ENCODE data around the gene GRM4. TPM values are rescaled to one million over a fixed set of nuclear protein-coding genes. Genes with fewer than 3 reads are reported as not detected.

Gene GRM4
- total RNA-seq, 1 experiment from 2014 or later = 5.6 TPM

GRCh38 chr6:34181908-34182307, 36.0 kb upstream of the GRM4 start:
- H2BK5ac ChIP-seq (ENCODE audit: insufficient read length, low read length) = no peak overlapping the region
- H3K4me1 ChIP-seq (ENCODE audit: insufficient read depth, low read length) = no peaks in the 10 kb centered on the region
- no peaks in the 10 kb centered on the region for H3K79me1 ChIP-seq (ENCODE audit: insufficient read depth, low read depth, low read length, poor library complexity, severe bottlenecking)
- Mint-ChIP-seq H3K9me3 (peaks cover 0 to 4% of the 10 kb centered on the region in 2 experiments; a peak in 1 of 5 replicates), H3K4me1 (peaks cover 0 to 2% of the 10 kb centered on the region in 2 experiments; a peak in 1 of 4 replicates), H3K4me3 (no peak overlapping the region), H3K27ac (peak overlapping the region in 1 of 3 experiments; percentile 40; a peak in 1 of 7 replicates), H3K27me3 (ENCODE audit: low read depth) (no peaks in the 10 kb centered on the region), H3K36me3 (ENCODE audit: insufficient read depth in 1 of 3, low read depth in 3 of 3) (0 out of 7 replicates have a peak, but pooled peaks cover 0 to 1% (median 0%) of the 10 kb centered on the region in 3 experiments)
- no peak overlapping the region for H3K18ac ChIP-seq (ENCODE audit: insufficient read length, low read depth, low read length)
- H2AK5ac ChIP-seq (ENCODE audit: insufficient read length, low read length) = no peak overlapping the region
- H2BK20ac ChIP-seq (ENCODE audit: low read depth, low read length, poor library complexity, severe bottlenecking) = no peak overlapping the region
- H4K5ac ChIP-seq (ENCODE audit: insufficient read length, low read depth, low read length) = no peak overlapping the region
- no peak overlapping the region for H4K8ac ChIP-seq (replicated peaks; ENCODE audit: insufficient read length, low read depth, low read length)
- no peak for TF ChIP-seq CTCF (conservative IDR thresholded peaks at IDR 0.05)
- no peaks in the 10 kb centered on the region for H3K23me2 ChIP-seq (ENCODE audit: insufficient read length, low read depth, low read length, poor library complexity, severe bottlenecking)
- no peak for DNase-seq
- H3K56ac ChIP-seq (ENCODE audit: insufficient read length, low read depth, low read length) = no peak overlapping the region
- no peak overlapping the region for H2AFZ ChIP-seq (ENCODE audit: low read length)
- H2BK12ac ChIP-seq (ENCODE audit: insufficient read length, low read depth, low read length) = no peak overlapping the region
- H3K9ac ChIP-seq (ENCODE audit: extremely low read depth, insufficient read length, low read length) = no peak overlapping the region
- H3K14ac ChIP-seq (ENCODE audit: insufficient read depth, low read length) = no peak overlapping the region
- H3K27me3 ChIP-seq (ENCODE audit: insufficient read depth, low read length) = no peaks in the 10 kb centered on the region; the same call in 1 of the 2 replicates
- H3K9me3 ChIP-seq (ENCODE audit: control insufficient read depth, low read depth, low read length) = no peaks in the 10 kb centered on the region
- no peaks in the 10 kb centered on the region for H3K79me2 ChIP-seq (ENCODE audit: insufficient read depth, low read length)
- H4K20me1 ChIP-seq (ENCODE audit: control insufficient read depth, insufficient read depth, insufficient read length) = no peaks in the 10 kb centered on the region
- no peak overlapping the region for H3K23ac ChIP-seq (ENCODE audit: insufficient read length, low read depth, low read length)
- H3T11ph ChIP-seq (ENCODE audit: low read length) = no peak overlapping the region
- H4K91ac ChIP-seq (ENCODE audit: insufficient read length, low read depth, low read length) = no peak overlapping the region
- no peak overlapping the region for H3K27ac ChIP-seq (ENCODE audit: insufficient read length, low read depth, low read length)
- no CpG with 5 or more reads among the region's 1 CpG for WGBS (ENCODE audit: extremely low coverage, insufficient read length, low lambda C conversion rate)
- no peak overlapping the region for H2BK120ac ChIP-seq (ENCODE audit: low read depth, low read length, poor library complexity, severe bottlenecking)
- H3K4me2 ChIP-seq (ENCODE audit: insufficient read depth, insufficient read length, low read length) = no peak overlapping the region
- no peak overlapping the region for H3K4ac ChIP-seq (ENCODE audit: low read depth, low read length)
- no peak overlapping the region for H2BK15ac ChIP-seq (ENCODE audit: low read depth, low read length)

All from H9 (cell line).